Umbilical cord (tissue), 2 donors: Measurements from ENCODE around the gene TOMM20. TPM values are rescaled to one million over a fixed set of nuclear protein-coding genes. Genes with fewer than 3 reads are reported as not detected.

Source experiments
- DNase-seq: peaks from one replicate; pipeline ENCODE4 v3.0.0-alpha.2; 2015; ENCODE audit warnings: low spot score
- total RNA-seq: library from RNA; depleted of rRNA; stranded (reverse); fragments of >200 nt; gene quantifications from one replicate; pipeline ENCODE4 v1.2.3, GENCODE V29; 2014; ENCODE audit warnings: low replicate concordance; ENCODE audit not compliant: insufficient read depth

Gene TOMM20
- total RNA-seq, 1 donor from 2014 or later = 76.3 TPM

- DNase-seq = peak; percentile 54
These were observed 61.1 kb downstream of the TOMM20 start for GRCh38 chr1:235067396-235068157.

GRCh38 chr1:235063068-235063765, 65.4 kb downstream of the TOMM20 start:
- DNase-seq = no peak

GRCh38 chr1:235060607-235061470, 67.8 kb downstream of the TOMM20 start:
- peak; percentile 79 for DNase-seq

Other genes starting within 250 kb of the TOMM20 start
- 36.6 TPM for gene RBM34, start 32.4 kb upstream of the TOMM20 start, total RNA-seq
- 49.8 TPM for gene ARID4B, start 199.3 kb upstream of the TOMM20 start, total RNA-seq
- 20.0 TPM for gene GGPS1, start 199.7 kb upstream of the TOMM20 start, total RNA-seq
- gene TBCE, start 238.6 kb upstream of the TOMM20 start, total RNA-seq = 53.9 TPM